HG03095 (cell line): Measurements from ENCODE around the gene CD48.
"Not testable (repeated sequence)": the region's sequence is repeated elsewhere in the genome, so short reads cannot be mapped to it uniquely, and the experiment has no call there.

Experiments used
- ATAC-seq: cut with Tn5 transposase; IDR thresholded peaks from one replicate; pipeline ENCODE4 v1.9.1; 2021; ENCODE audit warnings: moderate library complexity; ENCODE audit not compliant: unreplicated experiment

The CD48 gene

DNA sequence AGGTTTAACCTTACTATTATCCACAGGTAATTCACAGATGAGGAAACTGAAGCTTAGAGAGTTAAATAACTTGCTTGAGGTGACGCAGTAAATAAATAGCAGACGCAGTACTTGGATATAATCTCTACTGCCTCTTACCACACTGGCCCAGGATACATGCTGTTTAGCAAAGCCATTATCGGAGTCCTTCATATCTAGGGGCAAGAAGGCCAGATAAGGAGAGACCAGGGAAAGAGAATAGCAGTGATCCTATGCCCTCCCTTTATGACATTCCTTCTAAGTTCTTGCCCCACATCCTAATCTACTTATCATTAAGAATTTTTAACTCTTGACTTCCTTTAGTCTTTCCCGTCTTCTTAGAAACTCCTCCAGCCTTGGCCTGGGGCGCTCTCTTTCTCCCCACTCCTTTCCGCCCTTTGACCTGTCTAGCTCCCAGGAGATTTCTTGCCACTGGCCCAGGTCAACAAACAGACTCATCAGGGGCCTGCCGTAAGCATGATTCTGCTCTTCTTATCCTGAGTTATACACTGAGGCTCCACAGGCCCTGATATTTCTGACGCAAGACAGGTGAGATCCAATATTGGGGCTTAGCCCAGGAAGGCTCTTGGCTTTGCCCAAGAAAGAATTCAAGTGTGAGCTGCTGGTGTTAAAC is 53.3 kb downstream of the CD48 start:
- no peak for ATAC-seq

DNA sequence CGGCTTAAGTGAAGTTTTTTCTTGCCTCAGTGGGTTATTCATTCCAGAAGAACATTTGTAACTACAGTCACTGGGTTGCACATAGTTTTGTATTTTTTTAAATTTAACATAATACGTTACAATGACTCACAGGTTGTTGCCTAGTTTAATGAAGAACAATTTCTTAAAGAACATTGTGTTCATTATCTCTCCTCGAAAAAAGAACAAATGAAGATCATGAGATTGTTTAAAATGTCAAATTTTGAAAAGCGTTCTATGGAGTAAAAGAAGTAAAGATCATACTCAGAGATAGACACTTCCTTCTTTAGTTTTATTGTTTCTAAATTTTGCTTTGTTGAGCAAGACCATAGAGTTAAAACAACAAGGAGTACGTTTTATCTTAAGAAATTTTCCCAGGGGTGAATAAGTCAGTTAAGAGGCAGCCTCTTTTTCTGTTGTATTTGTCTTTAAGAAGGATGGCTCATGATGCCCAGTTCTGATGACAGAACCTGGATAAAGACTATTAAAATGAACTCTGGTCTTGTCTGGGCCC is 54.3 kb downstream of the CD48 start:
- no peak for ATAC-seq

DNA sequence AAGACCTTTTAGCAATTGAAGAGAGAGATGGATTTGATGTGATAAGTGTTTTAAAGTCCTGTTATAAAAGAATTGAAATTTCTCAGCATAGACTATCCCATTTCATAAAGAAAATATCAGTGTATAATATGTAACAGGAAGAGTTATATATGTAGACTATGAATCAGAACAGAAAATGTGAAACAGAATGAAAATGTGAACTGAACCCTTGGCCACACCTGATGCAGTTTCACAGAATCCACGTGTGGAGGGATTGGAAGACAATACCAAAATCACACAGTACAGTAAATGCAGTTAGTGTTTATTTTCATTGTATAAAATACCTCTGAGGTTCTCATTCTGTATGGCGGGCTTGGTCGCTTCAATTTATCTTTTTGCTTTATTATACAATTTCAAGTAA is 54.9 kb downstream of the CD48 start:
- ATAC-seq = no peak

DNA sequence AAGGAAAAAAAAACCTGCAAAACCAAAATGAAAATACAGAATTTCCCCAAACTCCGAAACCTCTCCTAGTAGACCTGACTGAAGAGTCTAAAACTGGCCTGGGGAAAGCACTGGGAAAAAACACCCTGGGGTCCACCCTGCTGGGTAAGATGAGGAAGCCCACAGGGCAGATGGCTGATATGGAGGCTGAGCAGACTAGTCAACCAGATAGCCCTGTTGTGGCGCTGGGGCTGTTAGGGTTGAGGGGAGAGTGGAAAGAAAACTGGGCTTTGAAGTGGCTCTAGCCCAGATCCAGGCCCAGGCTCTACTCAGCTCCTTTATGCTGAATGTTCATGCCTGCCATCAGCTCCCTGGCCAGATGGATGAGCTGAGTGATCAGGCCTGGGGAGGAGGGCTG is 58.0 kb downstream of the CD48 start:
- no peak for ATAC-seq

DNA sequence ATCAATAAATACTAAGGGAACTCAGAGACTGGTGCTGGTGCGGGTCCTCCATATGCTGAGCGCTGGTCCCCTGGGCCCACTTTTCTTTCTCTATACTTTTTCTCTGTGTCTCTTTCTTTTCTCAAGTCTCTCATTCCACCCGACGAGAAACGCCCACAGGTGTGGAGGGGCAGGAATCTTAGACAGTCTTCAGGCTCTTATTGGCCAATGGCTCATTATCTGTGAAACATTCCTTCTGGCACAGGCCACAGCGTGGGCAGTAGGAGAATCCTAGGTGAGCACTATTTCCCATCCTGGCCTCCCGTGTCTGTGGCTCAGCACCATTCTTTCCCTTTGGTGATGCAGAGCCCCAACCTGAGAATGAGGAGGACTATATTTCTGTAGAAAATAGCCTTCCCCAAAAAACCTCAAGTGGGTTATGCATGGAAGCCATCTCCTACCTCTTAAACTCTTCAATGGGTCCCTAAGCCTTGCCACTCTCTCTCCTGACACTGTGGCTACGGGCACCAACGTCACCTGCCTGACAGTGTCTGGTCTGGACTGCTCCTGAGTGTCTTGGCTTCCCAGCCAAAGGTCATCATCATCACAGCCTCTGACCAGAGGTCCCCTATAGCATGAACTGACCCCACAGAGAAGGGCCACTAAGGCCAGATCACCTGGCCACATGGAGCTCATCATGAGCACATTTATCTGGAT is 58.5 kb downstream of the CD48 start:
- no peak for ATAC-seq

DNA sequence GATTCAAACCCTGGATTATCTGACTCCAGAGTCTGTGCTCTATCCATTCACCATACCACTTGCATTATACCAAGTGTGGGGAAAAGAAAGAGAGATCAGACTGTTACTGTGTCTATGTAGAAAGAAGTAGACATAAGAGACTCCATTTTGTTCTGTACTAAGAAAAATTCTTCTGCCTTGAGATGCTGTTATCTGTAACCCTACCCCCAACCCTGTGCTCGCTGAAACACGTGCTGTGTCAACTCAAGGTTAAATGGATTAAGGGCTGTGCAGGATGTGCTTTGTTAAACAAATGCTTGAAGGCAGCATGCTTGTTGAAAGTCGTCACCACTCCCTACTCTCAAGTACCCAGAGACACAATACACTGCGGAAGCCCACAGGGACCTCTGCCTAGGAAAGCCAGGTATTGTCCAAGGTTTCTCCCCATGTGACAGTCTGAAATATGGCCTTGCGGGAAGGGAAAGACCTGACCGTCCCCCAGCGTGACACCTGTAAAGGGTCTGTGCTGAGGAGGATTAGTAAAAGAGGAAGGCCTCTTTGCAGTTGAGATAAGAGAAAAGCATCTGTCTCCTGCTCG is 59.5 kb downstream of the CD48 start:
- not testable (repeated sequence) for ATAC-seq

DNA sequence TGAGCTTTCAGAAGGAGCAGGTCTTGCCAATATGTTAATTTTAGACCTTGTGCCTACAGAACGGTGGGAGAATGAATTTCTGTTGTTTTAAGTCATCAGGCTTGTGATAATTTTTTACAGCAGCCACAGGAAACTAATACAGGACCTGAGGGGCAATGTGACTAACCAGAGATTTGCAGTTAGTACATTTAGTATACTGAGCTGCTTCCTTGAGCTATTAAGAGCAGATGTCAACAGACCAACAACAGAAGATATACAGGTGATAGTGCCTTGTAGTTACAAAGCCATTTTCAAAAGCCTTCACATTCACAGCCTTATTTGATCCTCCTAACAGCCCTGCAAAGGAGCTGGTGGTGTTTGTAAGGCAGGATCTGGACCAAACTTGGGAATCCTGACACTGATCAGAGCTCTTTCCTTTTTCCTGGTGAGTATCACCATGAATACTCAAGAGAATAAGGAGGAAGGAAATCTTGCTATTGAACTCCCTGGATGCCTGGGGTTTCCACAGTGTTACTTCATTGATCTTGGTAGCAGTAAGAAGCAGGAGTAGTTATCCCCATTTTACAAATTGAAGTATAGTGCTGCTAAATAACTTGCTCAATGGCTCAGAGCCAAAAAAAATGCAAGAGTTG is 60.1 kb downstream of the CD48 start:
- ATAC-seq = no peak

DNA sequence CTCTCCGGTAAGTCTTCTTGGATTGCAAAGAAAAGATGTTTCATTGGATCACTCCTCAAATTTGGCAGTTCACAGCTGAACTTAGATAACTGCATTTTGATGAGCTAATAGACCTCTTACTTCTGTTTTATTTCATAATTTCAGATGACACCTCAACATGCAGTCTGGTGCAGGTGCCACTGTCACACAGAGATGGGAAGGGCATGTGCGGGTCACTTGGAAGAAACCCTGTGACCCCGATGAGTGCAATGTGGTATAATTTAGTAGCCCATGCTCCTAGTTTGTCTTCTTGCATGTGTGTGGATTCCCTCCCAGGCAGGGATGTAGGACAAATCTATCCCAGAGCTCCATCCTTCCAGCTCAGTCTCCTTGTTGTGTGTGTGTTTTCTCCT is 64.3 kb downstream of the CD48 start:
- no peak for ATAC-seq

DNA sequence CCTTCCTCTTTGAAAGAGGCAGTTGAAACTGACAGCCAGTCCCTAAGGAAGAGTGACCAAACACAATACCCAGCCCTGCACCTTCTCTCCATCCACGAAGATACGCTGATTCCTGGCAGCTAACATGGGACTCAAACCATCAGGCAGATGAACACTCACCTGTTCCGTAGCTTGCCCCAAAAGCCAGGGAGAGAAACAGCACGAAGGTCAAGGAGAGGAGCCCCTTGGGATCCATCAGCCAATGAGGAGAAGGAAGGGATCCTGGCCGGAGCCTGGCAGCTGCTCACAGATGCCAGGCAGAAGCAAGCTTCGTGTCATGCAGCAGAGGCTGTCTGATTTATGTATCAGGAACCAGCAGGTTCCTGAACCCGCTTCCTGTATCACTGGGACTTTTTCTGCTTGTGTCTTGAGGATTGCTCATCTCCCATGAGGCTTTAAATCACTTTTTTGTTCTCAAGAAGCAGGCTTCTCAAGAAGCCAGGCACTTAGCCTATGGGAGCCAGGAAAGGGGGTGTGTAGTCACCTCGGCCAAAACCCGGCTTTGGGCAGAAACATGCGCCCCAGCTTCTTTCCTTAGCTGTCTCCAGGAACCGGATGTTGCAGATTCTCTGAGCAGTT is 64.8 kb downstream of the CD48 start, which contains the start of gene SLAMF1:
TSS of gene SLAMF1 (minus strand) at position 334 of the 618 bp plus-strand sequence. CDS start at position 235, 99 bp downstream.
- peak; percentile 39 for ATAC-seq

DNA sequence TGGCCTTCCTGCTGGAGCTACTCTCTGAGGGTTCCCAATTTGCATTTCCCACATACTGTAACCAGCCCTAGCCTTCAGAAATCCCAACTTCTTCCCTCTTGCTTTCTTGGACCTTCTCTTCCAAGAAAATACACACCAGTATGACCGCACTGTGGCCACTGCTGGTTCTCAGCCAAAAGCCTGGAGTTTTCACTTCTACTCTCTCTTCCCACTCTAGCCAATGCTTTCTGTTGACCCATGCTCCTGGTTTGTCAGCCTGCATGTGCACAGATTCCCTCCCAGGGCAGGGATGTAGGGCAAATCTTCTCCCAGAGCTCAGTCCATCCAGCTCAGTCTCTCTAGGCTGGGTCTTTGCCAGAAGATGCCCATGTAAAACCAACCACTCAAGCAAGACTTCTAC is 65.4 kb downstream of the CD48 start:
- no peak for ATAC-seq

DNA sequence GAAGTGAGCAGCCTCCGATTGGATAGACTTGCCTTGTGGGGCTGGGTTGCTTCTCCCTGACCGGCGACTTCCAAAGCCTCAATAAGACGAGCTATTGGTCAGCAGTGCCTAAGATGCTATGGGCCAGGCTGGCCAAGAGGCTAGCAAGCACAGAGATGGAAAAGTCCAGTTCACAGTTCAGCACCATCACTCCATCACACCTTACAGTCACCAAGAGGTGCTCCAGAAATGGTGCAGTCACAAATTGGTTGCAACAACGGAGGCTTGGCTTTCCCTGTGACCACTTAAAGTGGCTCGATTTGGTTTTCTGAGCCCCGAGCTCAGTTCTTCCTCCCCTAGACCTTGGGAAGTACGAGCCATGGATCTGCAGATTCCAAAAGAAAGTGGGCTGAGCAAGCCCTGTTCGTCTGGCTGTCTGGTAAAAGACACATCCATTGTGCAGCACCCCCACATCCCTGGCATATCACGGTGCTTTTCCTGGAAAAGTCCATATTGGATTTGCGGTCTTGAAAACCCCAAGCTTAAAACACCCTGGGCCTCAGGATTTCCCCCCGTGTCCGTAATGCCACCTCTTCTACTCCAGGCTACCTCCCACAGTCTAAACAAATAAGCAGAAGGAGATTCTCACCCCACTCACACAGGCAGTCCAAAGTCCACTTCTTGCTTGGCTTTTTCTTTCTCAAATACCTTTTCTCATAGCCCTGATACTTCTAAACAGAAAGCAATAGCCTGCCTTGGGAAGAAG is 66.1 kb downstream of the CD48 start:
- ATAC-seq = no peak

DNA sequence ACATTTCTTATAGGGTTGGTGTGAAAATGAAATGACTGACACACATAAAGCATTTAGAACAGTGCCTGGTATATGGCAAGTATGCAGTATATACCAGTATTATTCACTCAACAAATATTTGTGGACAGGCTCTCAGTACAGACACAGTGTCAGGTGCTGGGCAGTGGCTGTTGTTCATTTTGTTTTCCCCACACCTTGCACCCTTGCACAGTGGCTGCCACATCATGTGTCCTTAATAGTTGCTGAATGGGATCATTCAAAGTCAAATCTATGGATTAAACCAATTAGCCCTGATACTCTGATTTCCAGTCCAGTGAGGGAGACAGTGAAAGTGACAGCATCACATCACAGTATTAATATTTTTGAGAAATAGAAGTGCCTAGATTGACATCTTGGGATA is 67.2 kb downstream of the CD48 start:
- no peak for ATAC-seq

DNA sequence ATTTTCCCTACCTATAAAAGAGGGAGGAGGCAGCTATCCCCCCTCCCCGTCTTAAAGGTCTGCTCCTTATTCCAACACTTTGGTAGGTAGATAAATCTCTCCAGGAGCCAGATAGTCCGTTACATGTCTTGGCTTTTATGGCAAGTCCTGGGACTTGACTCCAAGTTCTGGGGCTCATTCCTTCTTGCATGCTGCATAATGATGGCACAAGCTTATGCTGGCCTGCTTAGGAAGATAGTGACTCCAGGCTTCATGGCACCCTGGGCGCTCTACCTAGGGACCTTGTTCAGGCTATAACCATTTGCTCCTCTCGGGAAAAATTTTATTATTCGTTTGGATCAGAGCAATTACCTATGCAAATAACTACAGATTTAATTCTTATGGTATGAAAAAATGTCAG is 68.5 kb downstream of the CD48 start:
- no peak for ATAC-seq

DNA sequence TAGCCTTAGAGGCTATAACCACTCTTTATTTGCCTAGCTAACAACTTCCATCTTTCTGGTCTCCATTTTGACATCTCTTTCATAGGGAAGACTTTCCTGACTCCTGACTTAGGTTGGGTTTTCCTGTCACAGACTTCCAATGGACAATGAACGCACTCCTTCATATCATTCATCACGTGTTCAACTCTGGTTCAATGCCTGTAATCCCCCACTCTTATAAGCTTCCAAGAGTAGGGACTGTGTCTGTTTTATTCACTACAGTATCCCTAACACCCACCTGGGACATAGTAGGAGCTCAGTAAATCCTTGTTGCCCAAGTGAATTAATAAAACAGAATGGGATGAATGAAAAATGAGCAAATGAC is 69.4 kb downstream of the CD48 start:
- ATAC-seq = no peak

DNA sequence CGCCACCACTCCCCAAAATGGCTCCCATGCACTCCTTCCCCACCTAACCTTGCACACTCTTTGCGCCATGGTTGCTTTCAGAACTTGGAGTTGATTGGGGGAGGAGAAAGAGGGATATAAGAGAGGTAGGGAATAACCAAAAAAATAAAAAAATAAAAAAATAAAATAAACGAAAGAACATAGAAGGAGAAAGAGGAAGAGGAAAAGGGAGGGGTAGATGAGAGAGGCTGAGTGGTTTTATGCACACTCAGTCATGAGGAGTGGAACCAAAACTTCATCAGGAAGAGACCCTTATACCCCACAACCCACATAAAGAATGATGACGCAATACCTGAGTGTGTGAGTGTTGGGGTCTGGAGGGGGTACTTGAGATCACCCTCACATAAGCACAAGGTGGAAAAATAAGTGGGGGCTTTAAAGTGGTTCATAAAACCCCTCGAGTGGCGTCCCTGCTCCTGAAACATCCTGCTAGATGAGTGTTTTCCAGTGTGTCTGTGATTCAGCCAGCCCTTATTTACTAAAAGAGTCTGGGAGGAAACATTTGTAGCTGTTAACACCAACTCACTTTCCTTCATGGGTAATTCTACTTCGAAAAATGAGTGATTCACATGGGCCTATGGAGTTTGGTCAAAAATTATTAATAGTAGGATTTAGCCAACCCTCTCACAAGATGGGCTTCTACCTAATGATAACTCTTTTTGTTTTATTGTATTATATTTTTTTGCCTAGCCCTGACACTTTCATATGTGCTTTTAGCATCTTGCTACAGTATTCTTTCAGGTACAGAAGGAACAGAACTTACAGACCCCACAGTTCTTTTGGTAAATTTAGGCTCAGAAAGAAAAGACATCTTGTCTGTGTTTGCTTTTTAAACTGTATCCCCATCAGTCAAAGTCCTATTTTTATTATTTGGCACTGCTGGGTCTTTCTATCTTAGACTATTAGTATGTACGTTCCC is 70.0 kb downstream of the CD48 start:
- no peak for ATAC-seq

DNA sequence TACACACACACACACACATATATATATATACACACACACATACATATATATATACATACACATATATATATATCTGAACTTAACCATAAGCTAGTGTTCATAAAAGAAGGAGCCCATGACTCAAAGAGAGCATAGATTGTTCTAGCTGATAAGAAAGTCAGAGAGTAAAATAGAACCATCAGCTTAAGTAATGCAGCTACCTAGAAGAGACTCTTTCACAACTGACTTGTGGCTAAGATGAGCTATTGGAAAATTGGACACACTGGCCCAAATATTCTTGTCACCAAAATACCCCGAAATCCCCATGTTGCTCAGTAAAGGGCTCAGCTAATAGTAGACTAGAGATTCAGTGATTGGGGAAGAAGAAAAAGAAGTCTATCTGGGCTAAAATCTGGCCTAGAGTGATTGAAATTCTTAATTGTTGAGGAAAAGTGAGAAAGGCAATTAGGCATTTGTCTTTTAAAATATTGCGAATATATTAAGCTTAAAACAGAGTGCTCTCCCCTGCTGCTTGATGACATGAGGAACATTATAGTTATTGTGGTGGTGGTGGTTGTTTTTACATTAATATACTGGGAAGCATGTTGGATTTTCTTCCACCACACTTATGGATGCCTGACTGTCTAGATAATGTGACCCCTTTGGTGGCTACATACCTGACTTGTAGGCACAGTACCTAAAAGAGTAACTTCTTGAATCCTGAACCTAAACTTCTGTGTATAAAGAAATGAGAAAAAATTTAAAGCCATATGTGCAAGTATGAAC is 71.1 kb downstream of the CD48 start:
- no peak for ATAC-seq

DNA sequence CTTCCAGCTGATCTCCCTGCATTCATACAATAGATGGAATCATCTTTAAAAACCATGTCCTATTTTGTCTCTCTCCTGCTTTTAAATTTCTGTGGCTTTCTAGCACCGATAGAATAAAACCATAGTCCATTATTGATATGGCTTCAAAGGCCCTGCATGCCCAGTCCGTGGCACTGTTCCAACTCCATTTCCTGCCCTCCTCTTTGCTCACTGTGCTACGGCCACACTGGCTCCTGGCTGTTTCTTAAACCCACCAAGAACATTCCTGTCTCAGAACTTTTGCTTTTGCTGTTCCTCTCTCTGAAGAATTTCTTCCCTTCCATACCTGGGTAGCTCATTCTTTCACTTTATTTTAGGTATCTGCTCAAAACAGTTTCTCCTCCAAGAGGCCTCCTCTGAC is 72.0 kb downstream of the CD48 start:
- no peak for ATAC-seq

DNA sequence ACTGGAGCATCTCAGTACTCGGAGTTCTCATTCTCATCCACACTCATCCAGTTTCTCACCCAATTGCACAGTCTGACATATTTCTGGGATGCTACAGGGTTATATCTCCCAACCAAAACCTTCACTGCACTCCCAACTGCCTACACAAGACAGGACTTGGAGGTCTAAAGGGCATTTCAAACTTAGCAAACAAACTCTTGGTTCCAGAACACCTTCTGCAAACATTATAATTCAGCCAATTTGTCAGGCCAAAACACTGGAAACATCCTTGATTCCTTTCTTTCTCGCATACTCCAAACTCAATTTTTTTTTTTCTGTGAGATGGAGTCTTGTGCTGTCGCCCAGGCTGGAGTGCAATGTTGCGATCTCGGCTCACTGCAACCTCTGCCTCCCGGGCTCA is 72.7 kb downstream of the CD48 start:
- no peak for ATAC-seq

DNA sequence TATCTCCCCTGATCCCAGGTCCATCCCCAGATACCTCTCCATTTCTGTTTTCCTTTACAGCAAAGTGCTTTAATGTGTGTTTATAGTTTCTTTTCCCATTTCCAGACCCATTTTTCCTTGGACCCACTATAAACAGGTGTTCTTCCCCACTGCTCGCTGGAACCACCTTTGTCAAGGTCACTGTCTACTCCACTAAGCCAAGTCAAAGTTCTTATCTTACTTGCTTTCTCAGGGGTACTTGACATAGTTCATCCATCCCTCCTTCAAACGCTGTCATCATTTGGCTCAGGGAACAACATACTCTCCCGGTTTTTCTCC is 73.1 kb downstream of the CD48 start:
- ATAC-seq = no peak
